Islet of Langerhans (tissue), 1 donor: Measurements from ENCODE around the gene FKBP2.

ENCODE experiments used
- FAIRE-seq: peaks from one replicate; lab custom pipeline; 2011; peaks lifted over from hg19 to GRCh38; lab: Jason Lieb, UNC

Gene FKBP2

DNA sequence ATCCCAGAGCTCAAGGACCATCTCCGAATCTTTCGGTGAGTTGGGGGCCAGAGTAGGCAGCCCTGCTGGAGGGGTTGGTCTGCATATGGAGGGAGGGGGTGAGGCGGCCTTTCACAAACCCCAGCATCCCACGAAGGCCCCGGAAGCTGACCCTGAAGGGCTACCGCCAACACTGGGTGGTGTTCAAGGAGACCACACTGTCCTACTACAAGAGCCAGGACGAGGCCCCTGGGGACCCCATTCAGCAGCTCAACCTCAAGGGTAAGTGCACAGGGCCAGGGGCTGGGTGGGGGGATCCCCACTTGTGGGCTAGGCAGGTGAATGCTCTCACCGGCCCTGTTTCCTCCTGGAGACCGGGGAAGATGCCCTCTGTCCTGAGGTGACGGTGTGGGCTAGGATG is 21.1 kb upstream of the FKBP2 start:
- no peak for FAIRE-seq

DNA sequence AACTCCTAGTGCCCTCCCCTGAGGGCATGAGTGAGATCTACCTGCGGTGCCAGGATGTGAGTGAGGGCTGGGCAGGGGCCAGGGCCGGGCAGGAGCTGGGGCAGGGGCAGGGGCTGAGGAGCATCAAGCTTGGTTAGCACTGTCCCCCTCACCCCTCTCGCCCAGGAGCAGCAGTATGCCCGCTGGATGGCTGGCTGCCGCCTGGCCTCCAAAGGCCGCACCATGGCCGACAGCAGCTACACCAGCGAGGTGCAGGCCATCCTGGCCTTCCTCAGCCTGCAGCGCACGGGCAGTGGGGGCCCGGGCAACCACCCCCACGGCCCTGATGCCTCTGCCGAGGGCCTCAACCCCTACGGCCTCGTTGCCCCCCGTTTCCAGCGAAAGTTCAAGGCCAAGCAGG is 20.6 kb upstream of the FKBP2 start:
- FAIRE-seq: no peak

DNA sequence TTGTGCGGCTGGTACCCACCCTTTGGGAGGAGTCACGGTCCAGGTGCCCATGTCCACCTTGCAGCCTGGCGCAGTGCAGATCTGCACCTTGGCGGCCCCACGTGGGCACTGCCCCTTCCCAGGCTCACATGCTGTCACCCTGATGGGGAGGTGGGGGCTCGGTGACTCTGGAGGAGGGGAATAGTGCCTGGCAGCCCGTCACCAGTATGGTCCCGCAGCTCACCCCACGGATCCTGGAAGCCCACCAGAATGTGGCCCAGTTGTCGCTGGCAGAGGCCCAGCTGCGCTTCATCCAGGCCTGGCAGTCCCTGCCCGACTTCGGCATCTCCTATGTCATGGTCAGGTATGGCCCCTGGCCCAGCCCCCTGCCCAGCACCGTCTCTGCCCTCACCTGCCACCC is 20.1 kb upstream of the FKBP2 start:
- FAIRE-seq: no peak

DNA sequence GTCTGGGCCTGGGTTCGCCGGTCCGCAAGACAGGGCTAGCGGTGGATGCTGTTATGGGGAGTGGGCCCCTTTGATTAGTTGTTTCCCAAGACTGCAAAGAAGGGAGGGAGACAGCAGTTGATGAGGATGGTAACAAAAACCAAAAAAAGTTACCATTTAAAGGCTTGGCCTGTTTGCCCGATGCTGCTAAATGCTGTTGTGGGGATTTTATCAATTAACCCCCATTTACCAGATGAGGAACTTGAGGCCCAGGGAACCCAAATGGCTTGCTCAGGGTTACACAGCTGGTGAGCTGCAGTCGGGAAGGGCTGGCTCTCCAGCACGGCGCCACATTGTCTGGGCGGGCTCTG is 18.3 kb upstream of the FKBP2 start:
- FAIRE-seq: no peak

DNA sequence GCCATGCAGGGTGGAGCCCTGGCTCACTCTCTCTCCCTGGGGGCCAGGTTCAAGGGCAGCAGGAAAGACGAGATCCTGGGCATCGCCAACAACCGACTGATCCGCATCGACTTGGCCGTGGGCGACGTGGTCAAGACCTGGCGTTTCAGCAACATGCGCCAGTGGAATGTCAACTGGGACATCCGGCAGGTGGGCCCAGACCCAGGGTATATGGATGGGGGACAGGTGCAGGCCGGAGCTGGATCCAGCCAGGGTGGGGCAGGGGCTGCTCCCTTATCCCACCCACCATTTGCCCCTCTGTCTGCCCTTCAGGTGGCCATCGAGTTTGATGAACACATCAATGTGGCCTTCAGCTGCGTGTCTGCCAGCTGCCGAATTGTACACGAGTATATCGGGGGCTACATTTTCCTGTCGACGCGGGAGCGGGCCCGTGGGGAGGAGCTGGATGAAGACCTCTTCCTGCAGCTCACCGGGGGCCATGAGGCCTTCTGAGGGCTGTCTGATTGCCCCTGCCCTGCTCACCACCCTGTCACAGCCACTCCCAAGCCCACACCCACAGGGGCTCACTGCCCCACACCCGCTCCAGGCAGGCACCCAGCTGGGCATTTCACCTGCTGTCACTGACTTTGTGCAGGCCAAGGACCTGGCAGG is 17.8 kb upstream of the FKBP2 start:
- FAIRE-seq: no peak

DNA sequence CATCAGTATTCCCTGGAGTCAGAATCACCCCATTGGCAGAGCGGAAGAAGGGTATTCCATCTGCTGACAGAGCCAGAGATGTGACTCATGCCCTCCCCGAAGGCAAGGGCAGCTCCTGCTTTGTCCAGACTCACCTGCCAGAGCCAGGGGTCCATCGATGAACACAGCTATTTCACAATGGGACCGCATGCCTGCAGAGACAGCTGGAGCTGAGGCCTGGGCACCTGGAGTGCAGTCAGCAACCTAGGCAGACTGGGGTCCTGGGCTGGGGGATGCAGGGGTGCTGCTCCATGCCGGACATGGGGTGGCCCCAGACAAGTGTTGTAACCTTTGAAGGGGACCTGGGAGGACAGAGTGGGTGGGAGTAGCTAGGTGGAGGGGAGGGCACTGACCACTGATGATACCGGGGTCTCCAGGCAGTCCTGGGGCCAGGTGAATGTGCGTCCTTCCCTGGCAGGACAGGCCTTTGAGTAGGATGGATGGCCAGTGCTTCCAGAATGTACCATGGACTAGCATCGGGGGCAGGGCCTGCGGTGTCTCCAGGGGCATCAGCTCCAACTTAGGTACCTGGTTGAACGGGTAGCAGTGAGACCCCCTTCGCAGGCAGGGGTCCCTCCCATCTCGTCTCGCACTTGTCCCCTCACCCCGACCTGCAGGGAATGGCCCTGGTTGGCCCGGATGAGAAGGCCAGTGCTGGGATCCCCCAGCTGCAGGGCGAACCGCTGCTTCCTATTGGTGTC is 16.6 kb upstream of the FKBP2 start:
- no peak for FAIRE-seq

DNA sequence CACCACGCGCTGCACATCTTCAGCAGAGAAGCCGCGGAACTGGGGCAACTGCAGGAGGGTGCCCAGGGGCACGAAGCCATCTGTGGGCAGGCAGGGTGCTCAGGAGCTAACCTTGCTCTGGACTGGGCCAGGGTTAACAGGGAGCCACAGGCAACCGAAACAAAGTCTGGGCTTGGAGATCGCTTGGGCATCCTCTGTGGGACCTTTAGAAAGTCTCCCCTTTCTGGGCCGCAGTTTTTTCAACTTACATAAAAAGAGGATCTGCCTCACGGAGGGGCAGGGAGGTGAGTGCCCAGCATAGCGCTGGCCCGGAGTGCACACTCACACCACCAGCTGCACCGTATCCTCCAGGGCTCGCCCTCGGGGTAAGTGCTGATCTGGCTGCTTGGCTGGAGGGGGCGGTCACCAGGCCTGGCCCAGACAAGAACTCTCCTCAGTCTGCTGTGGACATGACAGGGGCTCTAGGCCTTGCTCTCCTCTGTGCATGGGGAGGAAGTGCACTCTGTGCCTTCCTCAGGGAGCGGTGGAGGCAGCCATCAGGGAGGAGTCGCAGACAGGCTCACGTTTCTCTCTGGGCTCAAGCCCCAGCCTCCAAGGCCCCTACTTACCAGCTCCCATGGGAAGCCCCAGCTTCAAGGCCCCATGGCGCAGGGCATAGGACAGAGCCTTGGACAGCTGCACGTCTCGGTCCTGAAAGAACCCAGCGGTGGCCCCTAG is 15.8 kb upstream of the FKBP2 start:
- FAIRE-seq: no peak

DNA sequence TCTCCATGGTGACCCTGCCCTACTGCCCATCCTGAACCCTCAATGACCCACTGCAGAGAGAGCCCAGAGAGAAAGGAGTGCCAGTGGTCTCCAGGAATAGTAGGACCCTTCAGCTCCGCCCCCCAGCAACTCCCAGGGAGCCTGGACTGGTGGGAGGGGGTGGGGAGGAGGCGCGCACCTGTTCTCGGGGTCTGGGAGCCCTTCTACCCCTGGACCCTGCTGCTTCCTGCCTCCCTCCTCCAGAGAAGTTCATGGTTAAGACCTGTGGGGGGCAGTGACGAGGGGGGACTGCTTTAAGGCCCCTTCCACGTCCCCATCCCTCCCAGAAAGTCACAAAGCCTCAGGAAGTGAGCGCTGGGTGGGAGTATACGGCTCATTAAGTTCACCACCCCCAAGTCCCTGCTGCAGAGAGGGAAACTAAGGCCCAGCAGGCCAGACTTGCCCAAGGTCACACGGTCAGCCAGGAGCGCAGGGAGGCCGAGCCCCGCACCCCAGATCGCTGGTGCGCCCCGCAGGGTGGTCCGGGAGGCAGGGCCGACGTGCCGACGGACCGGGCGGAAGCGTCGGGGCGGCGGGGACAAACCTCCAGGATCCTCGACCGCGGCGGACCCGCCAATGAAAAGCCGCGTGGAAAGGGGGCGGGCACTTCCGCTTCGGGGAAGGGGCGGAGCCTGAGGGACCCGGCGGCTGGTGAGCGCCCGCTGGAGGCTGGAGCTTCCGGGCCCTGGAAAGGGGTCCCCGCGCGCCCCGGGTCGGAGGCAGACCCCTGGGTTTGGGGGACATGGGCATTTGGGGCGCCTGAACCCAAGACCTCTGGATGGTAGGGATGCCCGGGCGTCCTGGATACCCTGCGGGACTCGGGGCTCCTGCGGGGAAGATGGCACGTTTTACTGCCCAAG is 15.0 kb upstream of the FKBP2 start, which contains the start of the genes NUDT22 and TRPT1:
Gene NUDT22 (plus strand): TSS at position 667 of the 899 bp plus-strand sequence. CDS start 379 bp downstream, outside the sequence.
Gene TRPT1 (minus strand): TSS at position 579 of the 899 bp plus-strand sequence. CDS start 326 bp downstream, at position 253.
- no peak for FAIRE-seq

DNA sequence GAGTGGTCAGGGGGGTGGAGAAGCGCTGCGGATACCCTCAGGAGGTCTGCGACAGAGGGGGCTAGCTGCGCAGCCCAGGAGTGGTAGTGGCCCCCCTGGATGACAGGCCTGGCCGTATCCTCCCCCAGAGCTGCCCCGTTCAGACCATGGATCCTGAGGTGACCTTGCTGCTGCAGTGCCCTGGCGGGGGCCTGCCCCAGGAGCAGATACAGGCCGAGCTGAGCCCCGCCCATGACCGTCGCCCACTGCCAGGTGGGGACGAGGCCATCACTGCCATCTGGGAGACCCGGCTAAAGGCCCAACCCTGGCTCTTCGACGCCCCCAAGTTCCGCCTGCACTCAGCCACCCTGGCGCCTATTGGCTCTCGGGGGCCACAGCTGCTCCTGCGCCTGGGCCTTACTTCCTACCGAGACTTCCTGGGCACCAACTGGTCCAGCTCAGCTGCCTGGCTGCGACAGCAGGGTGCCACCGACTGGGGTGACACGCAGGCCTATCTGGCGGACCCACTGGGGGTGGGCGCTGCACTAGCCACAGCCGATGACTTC is 14.3 kb upstream of the FKBP2 start:
- FAIRE-seq: no peak

DNA sequence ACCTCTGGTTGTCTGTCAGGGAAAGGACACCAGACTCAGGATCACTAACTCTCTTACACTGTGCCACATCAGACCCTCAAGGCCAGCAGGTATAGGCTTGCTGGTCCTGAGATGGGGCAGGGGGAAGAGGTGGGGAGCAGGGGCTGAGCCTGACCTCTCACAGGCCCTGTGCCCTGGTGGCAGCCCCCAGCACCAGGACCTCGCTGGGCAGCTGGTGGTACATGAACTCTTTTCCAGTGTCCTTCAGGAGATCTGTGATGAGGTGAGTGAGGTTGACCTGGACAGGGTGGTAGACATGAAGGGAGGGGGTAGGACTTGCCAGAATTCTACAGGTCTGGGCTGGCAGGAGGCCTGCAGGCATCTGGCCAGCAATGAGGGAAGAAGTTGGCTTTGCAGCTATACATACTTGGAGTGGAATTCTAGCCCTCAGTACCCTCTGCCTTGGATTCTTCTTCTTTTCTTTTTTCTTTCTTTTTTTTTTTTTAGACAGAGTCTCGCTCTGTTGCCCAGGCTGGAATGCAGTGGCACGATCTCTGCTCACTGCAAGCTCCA is 13.4 kb upstream of the FKBP2 start:
- no peak for FAIRE-seq

DNA sequence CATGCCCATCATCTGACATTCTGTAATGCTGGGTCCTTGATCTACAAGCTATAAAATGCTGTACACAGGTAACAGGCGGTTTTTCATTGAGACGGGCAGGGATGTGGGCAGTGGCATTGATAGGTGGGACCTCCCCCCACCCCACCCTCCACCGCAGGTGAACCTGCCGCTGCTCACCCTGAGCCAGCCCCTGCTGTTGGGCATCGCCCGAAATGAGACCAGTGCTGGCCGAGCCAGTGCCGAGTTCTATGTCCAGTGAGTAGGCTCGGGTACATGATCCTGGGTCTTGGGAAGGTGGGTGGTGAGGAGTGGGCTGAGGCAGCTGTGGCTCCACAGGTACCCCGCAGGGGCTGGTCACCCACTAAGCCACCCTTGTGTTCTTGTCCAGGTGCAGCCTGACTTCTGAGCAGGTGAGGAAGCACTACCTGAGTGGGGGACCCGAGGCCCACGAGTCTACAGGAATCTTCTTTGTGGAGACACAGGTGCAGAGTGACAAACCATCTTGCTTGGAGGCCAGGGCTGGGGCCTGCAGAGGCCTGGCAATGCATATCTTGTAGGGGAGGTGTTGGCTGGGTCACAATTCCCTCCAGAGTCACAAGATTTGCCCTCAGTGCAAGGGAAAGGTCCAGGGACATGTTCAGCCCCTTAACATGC is 11.7 kb upstream of the FKBP2 start:
- FAIRE-seq: no peak

DNA sequence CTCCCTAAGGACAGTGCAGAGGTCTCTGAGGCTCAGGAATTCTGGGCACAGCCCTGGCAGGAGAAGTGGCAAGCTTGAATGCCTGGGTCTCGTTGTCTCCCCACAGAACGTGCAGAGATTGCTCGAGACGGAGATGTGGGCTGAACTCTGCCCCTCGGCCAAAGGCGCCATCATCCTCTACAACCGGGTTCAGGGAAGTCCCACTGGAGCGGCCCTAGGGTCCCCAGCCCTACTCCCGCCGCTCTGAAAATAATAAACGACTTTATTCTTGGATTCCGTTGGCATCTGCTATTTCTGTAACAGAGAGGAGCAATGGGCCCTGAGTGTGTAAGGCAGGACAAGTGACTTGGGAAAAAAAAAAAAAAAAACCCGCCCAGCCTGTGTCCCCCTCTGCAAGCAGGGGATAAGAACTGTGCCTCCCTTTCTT is 11.1 kb upstream of the FKBP2 start:
- no peak for FAIRE-seq

DNA sequence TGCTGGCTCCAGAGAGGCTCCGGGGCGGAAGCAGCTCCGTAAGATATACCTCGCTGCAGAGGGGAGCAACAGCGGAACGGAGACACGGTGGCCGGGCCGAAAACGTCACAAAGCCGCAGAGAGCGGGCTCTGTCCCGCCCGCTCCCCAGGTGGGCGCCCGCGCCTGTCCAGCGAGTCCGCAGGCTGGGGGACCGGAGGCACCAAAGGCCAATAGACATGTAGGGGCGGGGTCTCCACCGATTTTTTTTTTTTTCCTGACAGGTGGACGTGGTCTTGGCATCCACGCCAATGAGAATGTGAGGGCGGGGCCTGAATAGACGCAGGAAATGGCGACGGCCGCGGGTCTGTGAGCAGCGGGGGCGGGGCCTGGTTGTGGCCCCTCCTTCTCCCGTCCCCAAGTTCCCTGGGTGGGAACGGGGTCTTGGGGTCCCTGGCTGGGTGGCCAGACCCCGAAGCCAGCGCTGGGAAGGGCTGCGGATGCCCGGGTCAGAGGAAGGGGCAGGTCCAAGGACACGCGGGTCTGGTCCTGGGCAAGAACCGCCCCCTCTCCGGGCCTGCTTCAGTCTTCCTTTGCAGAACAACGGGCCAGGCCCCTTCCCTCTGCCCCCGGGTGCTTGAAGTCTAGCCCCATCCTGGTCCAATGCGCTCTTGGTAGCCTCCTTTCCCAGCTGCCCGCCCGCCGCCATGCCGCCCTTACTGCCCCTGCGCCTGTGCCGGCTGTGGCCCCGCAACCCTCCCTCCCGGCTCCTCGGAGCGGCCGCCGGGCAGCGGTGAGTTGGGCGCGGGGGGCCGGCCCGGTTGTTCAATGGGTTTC is 10.5 kb upstream of the FKBP2 start, which contains the start of gene DNAJC4:
Gene DNAJC4 (plus strand): TSS at position 378 of the 814 bp plus-strand sequence. CDS start 307 bp downstream, at position 685.
- FAIRE-seq: no peak

DNA sequence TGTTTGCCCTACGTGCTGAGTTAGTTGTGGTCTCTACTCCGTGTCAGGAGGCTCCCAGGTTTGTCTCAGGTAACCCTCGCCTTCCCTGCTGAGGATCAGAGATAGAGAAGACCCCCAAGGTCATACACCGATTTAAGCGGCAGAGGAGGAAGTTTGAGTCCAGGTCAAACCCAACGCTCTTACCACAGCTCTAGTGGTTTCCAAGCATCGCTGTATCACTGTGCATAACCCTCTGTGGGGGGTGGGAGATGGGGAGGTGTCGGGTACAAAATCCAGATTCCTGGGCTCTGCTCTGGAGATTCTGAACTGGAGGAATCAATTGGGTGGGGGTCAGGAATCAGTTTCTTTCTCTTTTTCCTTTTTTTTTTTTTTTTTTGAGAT is 9.9 kb upstream of the FKBP2 start:
- no peak for FAIRE-seq

DNA sequence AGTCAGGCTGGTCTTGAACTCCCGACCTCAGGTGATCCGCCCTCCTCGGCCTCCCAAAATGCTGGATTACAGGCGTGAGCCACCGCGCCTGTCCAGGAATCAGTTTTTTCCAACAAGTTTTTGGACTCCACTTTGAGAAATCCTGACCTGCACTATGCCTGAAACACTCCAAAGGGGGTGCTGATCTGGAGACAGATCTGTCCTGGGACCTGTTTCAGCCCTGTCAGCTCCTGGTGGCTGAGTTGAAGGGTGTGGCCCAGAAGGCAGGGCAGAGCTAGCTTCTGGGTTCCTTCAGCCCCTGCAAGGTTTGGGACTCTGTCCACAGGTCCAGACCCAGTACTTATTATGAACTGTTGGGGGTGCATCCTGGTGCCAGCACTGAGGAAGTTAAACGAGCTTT is 9.3 kb upstream of the FKBP2 start:
- no peak for FAIRE-seq

DNA sequence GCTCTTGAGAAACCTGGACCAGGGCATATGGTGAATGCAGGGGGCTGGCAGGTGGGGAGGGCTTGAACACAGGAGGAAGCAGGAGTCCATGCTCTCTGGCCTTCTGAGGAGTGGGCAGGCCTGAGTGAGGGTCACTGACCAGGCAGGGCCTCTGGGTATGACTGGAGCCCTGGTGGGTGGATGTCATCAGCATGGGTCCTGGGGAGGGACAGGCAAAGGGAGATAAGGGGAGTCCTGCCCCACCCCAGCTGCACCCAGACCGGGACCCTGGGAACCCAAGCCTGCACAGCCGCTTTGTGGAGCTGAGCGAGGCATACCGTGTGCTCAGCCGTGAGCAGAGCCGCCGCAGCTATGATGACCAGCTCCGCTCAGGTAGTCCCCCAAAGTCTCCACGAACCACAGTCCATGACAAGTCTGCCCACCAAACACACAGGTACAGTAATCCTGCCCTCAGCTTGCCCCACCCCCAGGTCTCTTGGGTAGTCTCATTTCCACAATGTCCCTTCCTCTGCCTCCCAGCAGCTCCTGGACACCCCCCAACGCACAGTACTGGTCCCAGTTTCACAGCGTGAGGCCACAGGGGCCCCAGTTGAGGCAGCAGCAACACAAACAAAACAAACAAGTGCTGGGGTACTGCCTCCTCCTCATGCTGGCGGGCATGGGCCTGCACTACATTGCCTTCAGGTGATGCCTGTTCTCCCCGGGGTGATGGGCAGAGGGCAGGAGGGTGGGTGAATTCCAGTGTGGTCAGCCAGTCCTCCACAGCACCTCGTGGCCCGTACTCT is 8.5 kb upstream of the FKBP2 start:
- no peak for FAIRE-seq

DNA sequence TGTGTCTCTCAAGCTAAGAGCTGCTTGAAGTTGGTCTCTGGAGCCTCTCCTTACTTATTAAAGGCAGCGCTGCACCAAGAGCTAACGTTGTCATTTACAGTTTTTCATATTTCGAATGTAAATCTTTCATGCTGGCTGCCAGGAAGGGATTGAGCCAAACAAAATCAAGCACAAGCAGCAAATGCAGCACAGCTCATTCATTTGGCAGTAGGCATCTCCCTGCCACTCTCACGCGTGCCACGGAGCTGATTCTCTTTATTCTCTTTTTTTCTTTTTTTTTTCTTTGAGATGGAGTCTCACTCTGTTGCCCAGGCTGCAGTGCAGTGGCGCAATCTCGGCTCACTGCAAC is 8.0 kb upstream of the FKBP2 start:
- FAIRE-seq: no peak

DNA sequence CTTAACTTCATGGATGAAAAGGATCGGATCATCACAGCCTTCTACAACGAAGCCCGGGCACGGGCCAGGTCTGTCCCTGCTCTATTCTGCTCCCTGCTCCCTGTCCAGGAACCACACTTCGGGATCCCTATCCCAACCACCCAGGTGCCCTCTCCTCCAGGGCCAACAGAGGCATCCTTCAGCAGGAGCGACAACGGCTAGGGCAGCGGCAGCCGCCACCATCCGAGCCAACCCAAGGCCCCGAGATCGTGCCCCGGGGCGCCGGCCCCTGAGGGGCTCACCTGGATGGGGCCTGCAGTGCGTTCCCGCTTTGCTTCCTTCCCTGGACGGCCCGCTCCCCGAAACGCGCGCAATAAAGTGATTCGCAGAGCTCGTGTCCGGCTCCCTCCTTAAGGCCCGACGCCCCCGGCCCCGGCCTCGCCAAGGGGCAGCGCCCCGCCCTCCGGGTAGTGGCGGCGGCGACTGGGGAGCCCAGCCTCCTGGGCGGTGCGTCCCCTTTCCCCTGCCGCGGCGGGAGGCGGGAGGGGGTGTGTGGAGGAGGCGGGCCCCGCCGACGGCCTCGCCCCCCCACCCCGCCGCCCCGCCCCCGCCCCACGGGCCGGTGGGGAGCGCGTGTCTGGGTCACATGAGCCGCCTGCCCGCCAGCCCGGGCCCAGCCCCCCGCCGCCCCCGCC is 6.8 kb upstream of the FKBP2 start, which contains the start of gene VEGFB:
Gene VEGFB (plus strand): TSS at position 672 of the 674 bp plus-strand sequence. CDS start 250 bp downstream, outside the sequence.
- no peak for FAIRE-seq
